GM21381 (cell line): Measurements from ENCODE around the gene TPCN1.

ENCODE experiments used
- ATAC-seq: cut with Tn5 transposase; IDR thresholded peaks from one replicate; pipeline ENCODE4 v1.9.1; 2021; ENCODE audit warnings: mild to moderate bottlenecking, moderate library complexity; ENCODE audit not compliant: unreplicated experiment

TPCN1 gene

DNA sequence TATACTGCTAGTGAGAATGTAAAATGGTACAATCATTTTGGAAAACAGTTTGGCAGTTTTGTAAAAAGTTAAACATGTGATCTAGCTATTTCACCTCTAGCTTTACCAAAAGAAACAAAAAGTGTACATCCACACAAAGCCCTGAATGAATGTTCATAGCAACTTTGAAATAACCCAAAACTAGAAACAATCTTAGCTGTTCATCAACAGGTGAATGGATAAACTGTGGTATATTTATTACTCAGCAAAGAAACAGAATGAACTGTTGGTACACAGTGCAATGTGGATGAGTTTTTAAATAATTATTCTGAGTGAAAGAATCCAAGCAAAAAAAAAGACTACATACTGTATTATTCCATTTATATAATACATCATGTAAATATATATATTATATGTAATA is 36.3 kb downstream of the TPCN1 start:
- no peak for ATAC-seq

DNA sequence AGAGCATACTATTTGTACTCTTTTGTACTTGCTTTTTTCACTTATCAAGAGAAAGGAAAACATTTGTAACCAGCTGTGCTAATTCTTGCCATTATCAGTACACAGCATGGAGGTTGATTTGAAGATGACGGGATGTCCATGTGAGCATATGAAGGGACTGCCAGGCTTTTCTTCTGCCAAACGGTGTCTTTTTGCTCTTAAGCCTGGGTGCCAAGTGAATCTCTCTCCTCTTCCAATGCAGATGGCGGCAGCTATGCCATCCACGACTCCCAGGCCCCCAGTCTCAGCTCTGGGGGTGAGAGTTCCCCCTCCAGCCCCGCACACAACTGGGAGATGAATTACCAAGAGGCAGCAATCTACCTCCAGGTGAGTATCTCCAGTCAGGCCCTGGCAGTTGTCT is 38.9 kb downstream of the TPCN1 start:
- ATAC-seq: no peak

DNA sequence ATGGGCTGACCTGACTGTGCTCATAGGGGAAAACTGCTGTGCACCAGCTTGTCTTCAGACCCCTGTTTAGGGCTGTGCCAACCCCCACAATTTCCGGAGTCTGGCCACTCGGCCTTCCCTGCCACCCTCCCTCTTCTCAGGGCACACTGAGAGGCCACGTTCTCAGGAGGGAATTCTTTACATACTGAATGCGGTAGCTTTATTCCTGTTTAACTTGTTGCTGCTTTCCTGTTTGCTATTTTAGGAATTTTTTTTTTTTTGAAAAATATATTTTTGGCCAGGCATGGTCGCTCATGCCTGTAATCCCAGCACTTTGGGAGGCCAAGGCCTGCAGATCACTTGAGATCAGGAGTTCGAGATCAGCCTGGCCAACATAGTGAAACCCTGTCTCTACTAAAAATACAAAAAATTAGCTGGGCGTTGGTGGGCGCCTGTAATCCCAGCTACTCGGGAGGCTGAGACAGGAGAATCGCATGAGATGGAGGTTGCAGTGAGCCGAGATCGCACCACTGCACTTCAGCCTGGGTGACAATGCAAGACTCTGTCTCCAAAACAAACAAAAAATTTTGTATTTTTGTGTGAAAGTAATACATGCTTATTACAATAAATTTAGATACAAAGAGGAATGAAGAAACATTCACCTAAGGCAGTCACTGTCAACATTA is 39.5 kb downstream of the TPCN1 start:
- ATAC-seq: no peak

DNA sequence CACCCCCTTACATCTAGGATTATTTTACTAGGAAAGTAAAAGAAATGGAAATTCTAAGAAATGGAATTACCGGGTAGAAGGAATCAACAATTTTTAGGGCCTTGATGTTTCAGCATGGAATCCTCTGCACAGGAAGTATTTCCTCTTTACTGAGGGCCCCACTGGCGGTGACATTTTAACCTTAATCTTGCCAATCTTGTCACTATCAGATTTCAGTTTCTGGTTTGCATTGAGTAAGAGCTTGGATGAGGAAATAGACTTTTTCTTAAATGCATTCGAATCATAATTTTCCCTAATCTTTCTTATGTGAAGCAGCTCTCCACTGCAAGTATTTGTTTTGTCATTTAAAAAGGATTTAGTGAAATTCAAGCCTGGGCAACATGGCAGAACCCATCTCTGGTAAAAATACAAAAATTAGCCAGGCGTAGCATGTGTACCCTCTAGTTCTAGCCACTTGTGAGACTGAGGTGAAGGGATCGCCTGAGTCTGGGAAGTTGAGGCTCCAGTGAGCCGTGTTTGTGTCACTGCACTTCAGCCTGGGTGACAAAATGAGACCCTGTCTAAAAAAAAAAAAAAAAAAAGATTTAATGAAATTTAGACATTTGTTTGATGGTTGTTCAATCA is 40.7 kb downstream of the TPCN1 start:
- no peak for ATAC-seq

DNA sequence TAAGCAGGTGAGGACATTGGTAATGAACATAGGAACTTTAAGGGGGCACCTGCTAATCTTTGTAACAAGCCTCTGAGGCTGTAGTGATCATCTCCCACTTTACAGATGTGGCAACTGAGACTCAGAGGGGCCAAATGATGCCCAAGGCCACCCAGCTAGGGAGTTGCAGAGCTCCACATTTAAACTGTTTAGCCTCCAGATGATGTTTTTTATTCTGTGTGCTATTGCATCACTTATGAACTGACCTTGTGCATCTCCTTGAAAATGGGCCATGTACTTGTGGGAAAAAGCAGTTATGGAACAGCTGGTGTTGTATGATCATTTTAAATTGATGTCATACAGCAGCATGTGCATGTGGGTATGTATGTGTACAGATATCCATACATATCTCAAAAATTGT is 41.4 kb downstream of the TPCN1 start:
- no peak for ATAC-seq

DNA sequence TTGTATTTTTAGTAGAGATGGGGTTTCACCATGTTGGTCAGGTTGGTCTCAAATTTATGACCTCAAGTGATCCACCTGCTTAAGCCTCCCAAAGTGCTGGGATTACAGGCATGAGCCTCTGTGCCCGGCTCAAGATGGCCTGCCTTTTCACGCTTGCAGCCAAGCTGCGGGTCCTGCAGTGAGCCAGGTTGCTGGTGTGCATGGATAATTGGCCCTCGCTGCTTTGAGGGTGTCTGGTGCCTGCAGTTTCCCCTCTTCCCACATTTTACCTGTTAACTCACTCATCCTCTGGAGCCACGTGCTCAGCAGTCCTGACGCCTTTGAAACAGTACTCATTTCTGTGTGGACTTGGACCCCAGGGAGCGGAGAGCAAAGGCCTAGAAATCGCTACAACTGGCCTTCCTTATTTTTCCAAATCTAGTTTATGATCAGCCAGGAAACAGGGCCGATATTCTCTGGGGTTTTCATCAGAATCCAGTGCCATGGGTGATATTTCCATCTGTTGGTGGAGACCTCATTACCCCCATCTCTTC is 42.2 kb downstream of the TPCN1 start:
- no peak for ATAC-seq

DNA sequence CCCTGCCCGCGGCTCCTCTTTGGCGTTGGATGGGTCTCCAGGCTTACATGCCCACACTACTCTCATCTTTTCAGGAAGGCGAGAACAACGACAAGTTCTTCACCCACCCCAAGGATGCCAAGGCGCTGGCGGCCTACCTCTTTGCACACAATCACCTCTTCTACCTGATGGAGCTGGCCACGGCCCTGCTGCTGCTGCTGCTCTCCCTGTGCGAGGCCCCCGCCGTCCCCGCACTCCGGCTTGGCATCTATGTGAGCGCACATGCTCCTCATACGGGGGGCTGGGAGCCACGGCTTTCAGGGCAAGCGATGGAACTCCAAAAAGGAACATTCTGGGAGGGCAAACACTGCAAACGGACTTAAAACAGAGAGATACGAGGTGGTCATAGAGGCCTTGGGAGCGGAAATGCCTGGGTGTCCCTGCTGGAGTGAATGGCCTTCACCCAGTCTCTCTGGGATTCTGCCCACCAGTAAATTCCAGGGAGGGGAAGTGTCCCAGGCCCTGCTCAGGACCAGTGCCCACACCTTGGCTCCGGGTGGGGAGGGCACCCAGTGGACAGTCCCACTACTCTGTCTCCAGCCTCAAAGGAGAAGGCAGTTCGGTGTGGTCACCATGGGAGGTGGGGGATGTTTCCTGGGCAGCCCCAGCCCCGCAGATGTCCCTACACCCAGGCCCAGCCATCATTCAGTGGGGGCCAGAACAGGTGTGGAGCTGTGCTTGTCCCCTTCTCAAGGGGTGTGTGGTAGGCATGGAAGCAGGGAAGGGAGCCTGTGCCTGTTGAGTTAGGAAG is 45.0 kb downstream of the TPCN1 start:
- no peak for ATAC-seq

DNA sequence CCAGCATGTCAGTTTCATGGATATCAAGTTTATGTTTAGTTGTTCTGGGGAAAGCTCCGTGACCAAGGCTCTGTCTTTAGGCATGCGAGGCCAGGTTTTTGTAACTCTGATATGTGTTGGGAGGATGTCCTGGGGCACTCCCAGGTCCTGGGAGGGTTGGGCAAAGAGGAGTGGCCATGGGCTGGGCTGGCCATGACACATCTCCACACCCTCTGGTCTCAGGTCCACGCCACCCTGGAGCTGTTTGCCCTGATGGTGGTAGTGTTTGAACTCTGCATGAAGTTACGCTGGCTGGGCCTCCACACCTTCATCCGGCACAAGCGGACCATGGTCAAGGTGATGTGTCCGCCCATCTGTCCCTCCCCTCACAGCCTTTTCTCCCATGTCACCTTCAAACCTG is 46.4 kb downstream of the TPCN1 start:
- no peak for ATAC-seq

DNA sequence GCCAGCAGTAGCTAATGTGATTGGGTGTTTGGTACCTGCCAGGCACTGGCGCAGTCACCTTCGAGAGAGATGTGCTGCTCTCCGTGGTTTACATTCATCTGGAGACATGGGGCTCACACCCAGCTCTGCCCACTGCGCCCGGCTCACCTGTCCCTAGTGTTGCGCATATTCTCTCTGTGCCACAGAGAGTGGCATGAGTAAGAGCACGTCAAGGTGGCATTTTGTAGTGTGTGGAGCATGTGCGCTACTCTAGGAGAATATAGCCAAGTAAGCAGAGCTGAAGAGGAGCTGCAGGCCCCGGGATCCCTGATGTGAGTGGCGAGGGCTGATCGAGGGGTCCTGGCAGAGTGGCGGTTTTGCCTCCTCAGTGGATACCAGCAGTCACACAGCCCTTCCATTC is 46.9 kb downstream of the TPCN1 start:
- no peak for ATAC-seq

DNA sequence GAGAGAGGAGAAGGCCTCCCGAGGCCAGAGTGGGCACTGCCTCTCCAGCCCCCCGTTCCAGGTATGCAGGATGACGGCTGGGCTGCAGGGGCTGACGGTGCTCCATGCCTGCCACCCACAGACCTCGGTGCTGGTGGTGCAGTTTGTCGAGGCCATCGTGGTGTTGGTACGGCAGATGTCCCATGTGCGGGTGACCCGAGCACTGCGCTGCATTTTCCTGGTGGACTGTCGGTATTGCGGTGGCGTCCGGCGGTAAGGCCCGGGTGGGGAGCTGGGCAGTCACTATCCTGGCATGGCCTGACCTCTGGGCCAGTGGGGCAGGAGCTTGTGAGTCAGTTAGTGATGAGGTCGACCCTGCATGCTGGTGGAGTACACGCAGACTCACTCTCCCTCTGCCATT is 47.4 kb downstream of the TPCN1 start:
- no peak for ATAC-seq

DNA sequence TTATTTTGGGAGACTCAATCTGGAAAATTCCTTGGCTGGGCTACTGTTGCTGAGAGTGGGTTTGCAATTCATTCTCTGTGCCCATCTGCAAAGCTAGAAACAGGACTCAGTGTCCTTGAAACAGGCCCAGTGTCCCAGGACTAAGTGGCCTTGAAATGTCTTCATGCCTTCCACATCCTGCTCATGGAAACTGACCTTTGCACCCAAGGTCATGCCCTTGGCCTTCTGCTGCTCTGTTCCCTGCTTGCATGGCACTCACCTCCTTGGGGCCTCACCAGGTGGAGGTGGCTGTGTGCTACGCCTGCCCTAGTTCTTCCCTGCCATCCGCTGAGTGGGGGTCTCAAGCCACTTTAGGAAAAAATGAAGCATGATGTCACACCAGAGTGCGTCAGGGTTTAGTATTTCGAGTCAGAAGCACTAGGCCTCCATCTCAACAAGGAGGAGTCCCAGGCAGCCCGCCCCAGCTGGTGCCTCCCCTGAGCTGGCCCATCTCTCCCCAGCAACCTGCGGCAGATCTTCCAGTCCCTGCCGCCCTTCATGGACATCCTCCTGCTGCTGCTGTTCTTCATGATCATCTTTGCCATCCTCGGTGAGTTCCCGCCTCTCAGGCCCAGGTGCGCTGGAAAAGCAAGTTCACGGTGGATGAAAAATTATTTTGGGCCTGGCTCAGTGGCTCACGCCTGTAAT is 48.1 kb downstream of the TPCN1 start:
- no peak for ATAC-seq

DNA sequence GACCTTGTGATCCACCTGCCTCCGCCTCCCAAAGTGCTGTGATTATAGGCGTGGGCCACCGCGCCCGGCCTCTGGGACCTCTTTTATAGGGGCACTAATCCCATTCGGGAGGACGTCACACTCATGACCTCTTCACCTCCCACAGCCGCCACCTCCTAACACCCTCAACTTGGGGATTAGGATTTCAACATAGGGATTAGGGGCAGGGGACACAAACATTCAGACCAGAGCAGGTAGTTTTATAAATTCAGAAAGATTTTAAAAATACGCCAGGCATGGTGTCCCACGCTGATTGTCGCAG is 49.4 kb downstream of the TPCN1 start:
- no peak for ATAC-seq

DNA sequence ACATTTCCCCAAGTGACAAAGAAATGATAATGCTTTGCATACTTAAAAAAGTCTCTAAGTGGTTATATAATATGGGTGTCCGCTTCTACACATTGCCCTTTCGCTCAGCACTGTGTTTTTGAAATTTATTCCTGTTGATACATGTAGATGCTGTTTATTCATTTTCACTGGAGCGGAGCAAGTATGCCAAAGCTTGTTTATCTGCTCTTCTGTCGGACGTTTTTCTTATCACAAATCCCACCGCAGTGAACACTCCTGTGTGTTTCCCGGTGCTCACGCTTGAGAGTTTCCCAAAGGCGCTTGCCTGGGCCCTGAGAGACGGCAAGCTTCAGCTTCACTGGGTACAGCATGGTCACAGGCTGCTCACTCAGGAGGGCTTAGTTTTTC is 50.2 kb downstream of the TPCN1 start:
- ATAC-seq: no peak

DNA sequence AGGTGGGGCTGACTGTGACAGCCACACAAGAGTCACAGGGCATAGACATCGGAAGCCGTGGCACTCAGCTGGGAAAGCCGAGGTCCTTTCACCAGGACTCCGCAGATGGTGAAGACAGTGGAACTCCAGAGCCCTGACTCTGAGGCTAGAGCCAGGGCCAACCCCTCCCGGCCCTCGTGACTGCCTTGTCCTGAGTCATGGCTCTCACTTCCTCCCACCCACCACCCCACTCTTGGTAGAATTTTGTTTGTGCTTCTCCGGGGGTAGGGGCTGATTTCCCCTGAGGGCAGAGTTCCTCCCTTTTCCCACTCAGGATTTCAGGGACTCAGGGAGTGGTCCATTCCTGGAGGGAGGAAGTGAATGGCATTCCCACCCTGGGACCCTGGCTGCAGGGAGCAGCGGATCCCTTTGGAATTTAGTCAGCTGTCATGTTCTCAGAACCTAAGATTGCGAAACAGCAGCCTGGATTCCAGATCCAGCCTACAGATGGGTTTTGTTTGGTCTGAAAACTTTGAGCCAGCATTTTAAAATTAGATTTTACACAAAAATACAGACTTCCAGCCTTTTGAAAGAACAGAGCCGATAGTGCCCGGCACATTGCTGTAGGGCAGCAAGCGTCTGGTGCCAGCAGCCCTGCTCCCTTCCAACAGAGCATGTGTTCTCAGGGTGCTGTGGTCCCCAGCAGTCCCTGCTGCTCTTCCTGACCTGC is 50.7 kb downstream of the TPCN1 start:
- no peak for ATAC-seq

DNA sequence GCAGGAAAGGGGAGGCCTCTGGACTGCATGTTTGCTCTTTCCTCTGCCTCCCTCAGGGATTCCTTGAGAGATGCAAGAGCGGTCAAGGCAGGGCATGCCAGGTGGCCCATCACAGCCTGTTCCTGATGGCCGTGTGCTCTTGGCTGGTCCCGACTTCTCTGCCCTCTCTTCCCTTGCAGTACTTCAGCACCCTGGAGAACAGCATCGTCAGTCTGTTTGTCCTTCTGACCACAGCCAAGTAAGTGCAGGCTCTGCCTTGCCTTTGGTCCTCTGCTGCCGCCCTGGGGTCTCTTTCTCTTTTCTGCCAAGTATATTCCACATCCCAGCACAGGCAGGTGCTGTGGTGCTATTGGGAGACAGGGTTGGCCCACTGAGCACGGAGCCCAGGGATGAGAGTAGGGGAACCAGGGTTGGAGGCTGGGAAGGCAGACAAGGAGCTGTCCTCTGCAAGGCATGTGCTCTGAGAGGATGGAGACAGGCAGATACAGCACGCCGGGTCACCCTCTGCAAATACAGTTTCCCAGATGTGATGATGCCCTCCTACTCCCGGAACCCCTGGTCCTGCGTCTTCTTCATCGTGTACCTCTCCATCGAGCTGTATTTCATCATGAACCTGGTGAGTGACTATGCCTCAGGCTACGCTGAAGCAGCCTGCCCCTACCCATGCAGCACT is 51.9 kb downstream of the TPCN1 start:
- ATAC-seq: no peak

DNA sequence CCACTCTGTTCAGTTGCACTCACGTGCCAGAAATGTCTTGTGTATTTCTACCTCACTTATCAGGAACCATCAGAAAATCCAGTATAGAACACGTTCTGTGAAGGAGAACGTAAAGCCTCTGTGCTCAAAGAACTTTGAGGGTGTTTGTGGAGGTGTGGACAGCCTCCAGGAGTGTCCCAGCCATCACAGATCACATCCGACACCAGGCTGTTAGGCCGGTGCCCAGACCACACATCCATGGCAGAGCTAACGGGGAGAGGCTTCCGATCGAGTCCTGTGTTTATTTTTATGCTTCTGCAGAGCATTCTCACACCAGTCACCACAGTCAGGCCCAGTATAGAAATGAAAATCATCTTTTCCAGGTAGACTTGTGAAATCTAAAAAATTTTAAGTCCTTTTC is 53.6 kb downstream of the TPCN1 start:
- ATAC-seq: no peak

DNA sequence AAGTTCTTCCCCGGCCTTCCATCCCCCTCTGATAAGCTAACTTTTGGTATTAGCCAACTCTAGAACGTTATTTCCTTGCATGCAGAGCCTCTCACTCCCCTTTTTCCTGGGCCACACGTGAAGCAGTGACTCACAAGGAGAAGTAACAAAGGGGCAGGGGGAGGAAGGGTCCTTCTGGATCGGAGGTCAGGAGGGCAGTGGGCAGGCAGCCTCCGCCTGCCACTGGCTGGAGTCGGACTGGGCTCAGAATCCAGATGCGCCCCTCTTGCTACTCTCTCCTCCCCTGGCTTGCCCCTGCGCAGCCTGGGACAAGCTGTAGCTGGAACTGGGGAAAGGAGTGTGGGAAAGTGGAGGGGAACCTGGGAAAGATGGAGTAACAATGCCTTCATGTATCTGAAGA is 55.0 kb downstream of the TPCN1 start:
- no peak for ATAC-seq

DNA sequence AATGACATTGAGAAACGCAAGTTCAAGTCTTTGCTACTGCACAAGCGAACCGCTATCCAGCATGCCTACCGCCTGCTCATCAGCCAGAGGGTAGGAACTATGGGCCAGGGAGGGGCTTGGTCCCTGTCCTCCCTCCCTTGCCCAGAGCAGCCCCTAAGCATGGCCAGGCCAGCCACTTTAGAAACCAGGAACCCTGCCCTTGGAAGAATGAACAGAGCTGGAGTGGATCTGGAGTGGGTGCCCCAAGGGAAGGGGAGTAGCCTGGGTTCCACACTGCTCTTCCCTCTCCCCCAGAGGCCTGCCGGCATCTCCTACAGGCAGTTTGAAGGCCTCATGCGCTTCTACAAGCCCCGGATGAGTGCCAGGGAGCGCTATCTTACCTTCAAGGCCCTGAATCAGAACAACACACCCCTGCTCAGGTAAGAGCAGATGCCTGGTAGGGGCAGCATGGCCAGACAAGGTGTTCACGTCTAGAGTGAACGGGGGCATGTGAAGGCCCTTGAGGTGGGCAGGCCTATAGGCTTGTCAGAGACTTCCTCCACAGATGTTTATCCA is 55.8 kb downstream of the TPCN1 start:
- no peak for ATAC-seq

DNA sequence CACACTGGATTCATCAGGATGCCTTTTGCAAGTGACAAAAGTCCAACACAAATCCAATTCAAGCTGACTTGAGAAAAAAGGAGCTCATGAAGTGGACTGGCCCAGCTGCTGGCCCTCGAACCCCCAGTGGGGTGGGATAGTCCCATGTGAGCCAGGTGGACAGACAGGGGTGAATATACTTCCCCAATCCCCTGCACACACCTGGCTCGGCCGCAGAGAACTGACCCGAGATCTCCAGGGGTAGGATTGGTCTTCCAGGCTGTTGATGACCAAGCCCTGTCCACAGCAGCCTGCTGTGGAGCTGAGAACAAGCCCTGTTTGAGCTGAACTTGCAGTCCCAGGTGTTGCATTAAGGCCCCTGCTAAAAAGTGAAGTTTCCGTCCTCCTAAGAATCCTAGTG is 56.2 kb downstream of the TPCN1 start:
- ATAC-seq: no peak

DNA sequence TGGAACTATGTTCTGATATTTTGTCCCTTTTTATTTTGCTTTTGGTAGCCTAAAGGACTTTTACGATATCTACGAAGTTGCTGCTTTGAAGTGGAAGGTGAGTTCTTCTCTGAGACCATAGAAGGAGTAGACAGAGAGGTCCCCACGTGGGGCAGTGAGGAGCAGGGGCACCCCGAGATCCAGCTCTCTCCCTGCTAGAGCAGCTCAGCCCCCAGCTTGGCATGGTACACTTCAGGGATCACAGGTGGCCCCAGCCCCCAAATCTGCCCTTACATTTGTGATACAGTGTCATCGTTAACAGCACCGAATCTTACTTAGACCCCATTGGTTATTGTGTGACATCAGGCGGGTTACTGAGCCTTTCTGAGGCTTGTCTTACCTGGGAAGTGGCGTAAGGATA is 56.9 kb downstream of the TPCN1 start:
- ATAC-seq: no peak
